Osteocyte (in vitro differentiated cells): ENCODE data around the gene MRAS. TPM values are rescaled to one million over a fixed set of nuclear protein-coding genes. Genes with fewer than 3 reads are reported as not detected.
"Not testable (repeated sequence)": the region's sequence is repeated elsewhere in the genome, so short reads cannot be mapped to it uniquely, and the experiment has no call there.

Experiments
- DNase-seq: peaks from one replicate; pipeline ENCODE4 v3.0.0; 2021; ENCODE audit warnings: mixed read lengths; ENCODE audit not compliant: unreplicated experiment; ENCODE audit errors: extremely low spot score
- H3K27ac Mint-ChIP-seq: one replicate; pipeline ENCODE4 v1.8.0; 2021; ENCODE audit warnings: mild to moderate bottlenecking, mixed read lengths; ENCODE audit not compliant: unreplicated experiment
- H3K27me3 Mint-ChIP-seq: one replicate; pipeline ENCODE4 v1.8.0; 2021; ENCODE audit warnings: mixed read lengths; ENCODE audit not compliant: unreplicated experiment
- H3K36me3 Mint-ChIP-seq: one replicate; pipeline ENCODE4 v1.8.0; 2021; ENCODE audit warnings: mixed read lengths; ENCODE audit not compliant: unreplicated experiment
- H3K4me1 Mint-ChIP-seq: one replicate; pipeline ENCODE4 v1.8.0; 2021; ENCODE audit warnings: mixed read lengths; ENCODE audit not compliant: unreplicated experiment
- H3K4me3 Mint-ChIP-seq: one replicate; pipeline ENCODE4 v1.8.0; 2021; ENCODE audit warnings: mild to moderate bottlenecking, moderate library complexity, mixed read lengths; ENCODE audit not compliant: unreplicated experiment
- H3K9me3 Mint-ChIP-seq: one replicate; pipeline ENCODE4 v1.8.0; 2021; ENCODE audit warnings: mixed read lengths; ENCODE audit not compliant: unreplicated experiment
- total RNA-seq: library from RNA; stranded (reverse); gene quantifications from 2 replicates; pipeline ENCODE4 v1.2.1, GENCODE V29; 2021
- TF ChIP-seq, protein P1 (sequence below): fragments of 200-600 bp; sonication (generic); IDR thresholded peaks from 2 replicates; pipeline ENCODE4 v1.5.0; 2021; ENCODE audit warnings: antibody characterized with exemption, mild to moderate bottlenecking, moderate library complexity

Gene MRAS
- total RNA-seq, 1 donor from 2014 or later, result 25.5 TPM

DNA sequence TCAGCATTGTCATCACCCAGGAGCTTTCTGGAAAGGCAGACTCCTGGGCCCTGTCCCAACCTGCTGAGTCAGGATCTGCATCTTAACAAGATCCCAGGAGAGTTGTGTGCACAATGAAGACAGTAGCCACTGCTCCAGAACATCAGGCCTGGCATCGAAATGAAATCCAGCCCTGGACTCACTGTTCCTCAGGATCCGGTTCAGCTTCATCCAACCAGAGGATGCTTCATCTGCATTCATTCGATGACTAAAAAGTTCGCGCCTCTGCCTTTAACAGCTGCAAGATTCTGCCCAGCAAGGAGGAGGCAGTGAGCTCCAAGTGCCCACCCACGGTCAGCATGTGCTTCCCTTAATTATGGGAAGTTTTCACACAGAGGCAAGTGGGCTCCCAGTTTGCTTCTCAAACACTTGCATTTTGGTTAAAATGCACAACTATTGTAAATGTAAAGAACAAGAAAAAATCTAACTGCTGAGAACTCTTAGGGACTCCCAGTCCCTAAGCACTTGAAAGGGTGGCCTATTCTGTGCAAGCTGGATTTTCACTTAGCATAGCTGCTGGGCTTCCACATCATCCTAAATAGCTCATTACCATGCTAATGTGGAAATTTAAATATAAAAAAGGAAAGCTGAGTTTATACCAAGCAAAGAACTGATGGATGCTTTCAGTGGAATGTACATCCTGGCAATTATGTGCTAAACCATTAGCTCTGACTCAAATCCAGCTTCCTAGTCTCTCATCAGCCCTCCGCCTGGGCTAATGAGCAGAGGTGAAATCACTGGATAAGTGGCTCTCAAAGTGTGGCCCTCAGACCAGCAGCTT is 60.6 kb downstream of the MRAS start:
- TF ChIP-seq, protein P1, sequence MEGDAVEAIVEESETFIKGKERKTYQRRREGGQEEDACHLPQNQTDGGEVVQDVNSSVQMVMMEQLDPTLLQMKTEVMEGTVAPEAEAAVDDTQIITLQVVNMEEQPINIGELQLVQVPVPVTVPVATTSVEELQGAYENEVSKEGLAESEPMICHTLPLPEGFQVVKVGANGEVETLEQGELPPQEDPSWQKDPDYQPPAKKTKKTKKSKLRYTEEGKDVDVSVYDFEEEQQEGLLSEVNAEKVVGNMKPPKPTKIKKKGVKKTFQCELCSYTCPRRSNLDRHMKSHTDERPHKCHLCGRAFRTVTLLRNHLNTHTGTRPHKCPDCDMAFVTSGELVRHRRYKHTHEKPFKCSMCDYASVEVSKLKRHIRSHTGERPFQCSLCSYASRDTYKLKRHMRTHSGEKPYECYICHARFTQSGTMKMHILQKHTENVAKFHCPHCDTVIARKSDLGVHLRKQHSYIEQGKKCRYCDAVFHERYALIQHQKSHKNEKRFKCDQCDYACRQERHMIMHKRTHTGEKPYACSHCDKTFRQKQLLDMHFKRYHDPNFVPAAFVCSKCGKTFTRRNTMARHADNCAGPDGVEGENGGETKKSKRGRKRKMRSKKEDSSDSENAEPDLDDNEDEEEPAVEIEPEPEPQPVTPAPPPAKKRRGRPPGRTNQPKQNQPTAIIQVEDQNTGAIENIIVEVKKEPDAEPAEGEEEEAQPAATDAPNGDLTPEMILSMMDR, result no peak
- no peak overlapping the region for H3K4me3 Mint-ChIP-seq
- H3K27me3 Mint-ChIP-seq, result peaks cover 4% of the 10 kb centered on the region
- no peak overlapping the region for H3K27ac Mint-ChIP-seq
- no peaks in the 10 kb centered on the region for H3K4me1 Mint-ChIP-seq
- H3K36me3 Mint-ChIP-seq, result peaks cover 14% of the 10 kb centered on the region
- DNase-seq, result no peak
- H3K9me3 Mint-ChIP-seq, result no peaks in the 10 kb centered on the region

DNA sequence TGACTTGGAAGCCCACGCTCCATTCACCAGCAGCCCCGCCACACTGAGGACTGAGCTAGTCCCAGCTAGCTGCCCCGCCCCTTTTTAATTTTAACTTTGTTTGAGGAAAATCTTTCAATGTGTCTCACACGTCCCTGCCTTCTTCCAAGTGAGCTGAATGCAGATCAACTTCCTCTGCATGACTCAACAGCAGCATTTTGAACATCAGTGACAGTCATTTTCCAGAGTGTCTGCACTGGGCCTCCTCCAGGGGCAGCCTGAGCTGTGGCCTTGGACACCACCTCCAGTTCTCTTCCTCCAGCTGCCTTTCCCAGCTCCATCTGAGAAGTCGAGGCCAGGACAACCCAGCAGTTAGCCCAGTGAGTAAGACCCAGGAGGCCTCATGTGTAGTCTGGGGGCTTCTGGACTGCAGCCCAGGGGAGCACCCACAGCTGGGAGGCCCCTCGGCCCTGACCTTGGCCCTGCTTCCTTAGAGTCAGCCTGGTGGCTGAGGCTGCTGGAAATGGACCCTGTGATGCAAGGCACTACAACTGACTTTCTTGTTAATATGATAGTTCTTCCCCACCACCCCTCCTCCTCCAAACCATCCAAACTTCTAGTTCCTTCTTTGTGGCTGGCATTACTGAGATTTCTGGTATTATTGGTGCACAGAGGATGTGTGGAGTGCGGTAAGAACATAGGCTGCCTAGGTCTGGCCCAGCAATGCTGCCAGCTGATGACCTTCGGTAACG is 64.6 kb downstream of the MRAS start:
- Mint-ChIP-seq H3K27ac (no peak overlapping the region), H3K4me3 (no peak overlapping the region), H3K27me3 (peaks cover 6% of the 10 kb centered on the region), H3K9me3 (no peaks in the 10 kb centered on the region), H3K36me3 (no peaks in the 10 kb centered on the region), H3K4me1 (peaks cover 3% of the 10 kb centered on the region)
- no peak for DNase-seq
- TF ChIP-seq, protein P1, result no peak

DNA sequence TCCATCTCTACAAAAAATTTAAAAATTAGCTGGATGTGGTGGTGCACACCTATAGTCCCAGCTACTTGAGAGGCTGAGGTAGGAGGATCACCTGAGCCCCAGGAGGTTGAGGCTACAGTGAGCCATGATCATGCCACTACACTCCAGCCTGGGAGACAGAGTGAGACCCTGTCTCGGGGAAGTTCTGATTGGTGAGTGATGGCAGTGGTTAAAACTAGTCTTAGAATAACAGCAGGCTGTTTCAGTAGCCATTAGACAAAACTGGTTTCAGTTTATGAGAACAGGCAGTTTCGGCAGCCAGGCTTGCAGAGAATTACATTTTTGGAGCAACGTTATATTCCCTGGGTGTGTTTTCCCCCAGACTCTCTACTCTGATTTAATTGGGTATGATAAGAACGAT is 67.9 kb downstream of the MRAS start:
- not testable (repeated sequence) for H3K9me3 Mint-ChIP-seq, DNase-seq, H3K4me1 Mint-ChIP-seq, H3K36me3 Mint-ChIP-seq, H3K27ac Mint-ChIP-seq, H3K4me3 Mint-ChIP-seq
- peaks cover 16% of the 10 kb centered on the region for H3K27me3 Mint-ChIP-seq

DNA sequence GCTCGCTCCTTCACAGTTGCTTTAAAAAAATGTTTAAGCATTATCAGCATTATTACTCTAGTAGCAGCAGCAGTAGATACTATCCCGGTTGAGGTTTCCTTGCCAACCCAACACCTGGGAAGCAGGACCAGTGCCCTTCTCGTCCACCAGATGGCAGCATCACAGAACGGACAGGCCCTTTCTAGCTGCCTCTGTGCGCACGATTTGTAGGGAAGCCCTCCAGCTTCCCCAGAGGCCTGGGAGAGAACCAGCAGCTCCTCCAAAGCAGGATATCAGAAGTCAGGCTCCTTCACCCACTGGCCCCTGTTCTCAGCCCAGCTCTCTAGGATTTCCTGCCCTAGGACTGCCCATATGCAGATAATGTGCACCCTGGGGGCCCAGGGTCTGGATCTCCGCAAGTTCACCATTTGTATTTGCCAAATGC is 69.2 kb downstream of the MRAS start:
- Mint-ChIP-seq H3K4me1 (peaks cover 5% of the 10 kb centered on the region), H3K4me3 (no peak overlapping the region), H3K27ac (no peak overlapping the region), H3K9me3 (no peaks in the 10 kb centered on the region), H3K36me3 (no peaks in the 10 kb centered on the region), H3K27me3 (peaks cover 22% of the 10 kb centered on the region)
- no peak for DNase-seq
- TF ChIP-seq, protein P1, result peak; percentile 90

DNA sequence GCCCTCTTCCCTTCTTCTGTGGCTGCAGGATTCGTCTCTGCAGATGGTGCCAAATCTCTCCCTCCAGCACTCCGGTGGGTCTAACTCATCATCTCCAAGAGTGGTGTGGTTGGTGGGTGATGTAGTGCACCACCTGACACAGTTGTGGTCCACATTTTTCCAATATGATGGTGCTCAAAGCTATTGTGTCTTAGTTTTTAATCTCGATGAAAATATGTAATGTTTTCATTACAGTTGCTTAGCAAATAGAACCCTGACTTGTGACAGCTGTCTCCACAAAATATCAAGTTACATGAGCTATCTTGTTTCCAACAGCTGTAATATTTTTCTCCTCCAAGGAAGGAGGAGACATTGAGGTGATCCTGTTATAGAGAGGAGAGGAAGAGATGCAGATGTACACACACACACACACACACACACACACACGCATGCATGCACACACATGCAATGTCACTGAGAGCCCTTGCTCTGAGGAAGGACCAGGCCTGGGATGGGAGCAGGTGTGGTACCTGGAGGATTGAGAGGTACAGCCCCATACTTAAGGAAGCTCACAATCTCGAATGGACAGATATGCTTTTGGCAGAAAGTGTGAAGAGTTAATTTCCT is 70.3 kb downstream of the MRAS start:
- H3K27ac Mint-ChIP-seq, result no peak overlapping the region
- no peak overlapping the region for H3K4me3 Mint-ChIP-seq
- H3K4me1 Mint-ChIP-seq, result peaks cover 5% of the 10 kb centered on the region

More for the DNA sequence above, 70.3 kb downstream of the MRAS start:
- TF ChIP-seq, protein P1, result no peak
- DNase-seq, result no peak
- Mint-ChIP-seq H3K27me3 (peaks cover 27% of the 10 kb centered on the region), H3K36me3 (no peaks in the 10 kb centered on the region), H3K9me3 (no peaks in the 10 kb centered on the region)
